GM19240 (cell line): ENCODE results near the gene MRFAP1.

Experiments used
- DNase-seq: peaks from one replicate; pipeline ENCODE4 v3.0.0; 2011; ENCODE audit warnings: low spot score; ENCODE audit not compliant: insufficient read length

MRFAP1 gene

DNA sequence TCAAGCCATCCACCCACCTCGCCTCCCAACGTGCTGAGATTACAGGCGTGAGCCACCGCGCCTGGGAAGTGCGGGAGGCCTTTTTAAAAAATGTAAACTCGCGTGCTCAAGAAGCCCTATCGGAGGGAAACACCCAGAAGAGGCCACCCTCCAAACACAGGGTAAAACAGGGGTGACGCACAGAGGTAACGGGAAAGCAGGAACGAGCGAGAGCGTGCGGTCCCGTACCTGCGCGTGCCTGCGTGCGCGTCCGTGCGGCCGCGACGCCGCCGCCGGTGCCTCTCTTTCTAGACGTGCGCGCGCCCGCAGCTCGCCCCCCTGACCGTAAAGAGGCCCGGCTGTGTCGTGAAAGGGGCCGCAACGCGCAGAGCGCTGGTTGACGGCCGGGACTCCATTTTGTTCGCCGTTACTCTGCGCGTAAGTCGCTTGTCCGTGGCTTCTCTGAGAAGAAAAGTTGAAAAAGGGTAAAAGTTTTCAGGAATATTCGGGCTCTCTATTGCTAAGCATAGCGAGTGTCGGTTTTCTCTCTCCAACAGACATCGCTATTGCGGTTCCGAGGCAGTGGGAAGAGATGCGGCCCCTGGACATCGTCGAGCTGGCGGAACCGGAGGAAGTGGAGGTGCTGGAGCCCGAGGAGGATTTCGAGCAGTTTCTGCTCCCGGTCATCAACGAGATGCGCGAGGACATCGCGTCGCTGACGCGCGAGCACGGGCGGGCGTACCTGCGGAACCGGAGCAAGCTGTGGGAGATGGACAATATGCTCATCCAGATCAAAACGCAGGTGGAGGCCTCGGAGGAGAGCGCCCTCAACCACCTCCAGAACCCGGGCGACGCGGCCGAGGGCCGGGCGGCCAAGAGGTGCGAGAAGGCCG is at the start of gene MRFAP1:
TSS of gene MRFAP1 (plus strand) at position 394 of the 872 bp plus-strand sequence. CDS start at position 572, 178 bp downstream.
- DNase-seq = peak; percentile 78

DNA sequence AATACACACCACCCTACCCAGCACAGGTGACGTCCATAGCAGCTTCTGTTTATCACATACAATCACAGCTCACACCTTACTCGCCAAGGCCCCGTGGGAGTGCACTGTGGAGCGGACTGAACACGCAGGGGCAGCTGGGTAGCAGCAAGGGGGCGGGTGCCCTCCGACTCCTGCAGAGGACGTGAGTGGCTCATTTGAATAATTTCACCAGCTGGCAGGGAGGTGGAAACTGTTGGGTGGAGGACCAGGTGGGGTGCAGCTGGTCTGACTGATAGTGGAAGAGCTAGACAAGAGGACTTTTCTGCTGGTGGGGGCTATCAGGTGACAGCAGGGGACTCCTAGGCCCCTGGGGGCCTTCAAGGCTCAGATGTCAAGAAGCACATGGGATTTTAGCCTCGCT is 49.2 kb upstream of the MRFAP1 start:
- peak; percentile 48 for DNase-seq

DNA sequence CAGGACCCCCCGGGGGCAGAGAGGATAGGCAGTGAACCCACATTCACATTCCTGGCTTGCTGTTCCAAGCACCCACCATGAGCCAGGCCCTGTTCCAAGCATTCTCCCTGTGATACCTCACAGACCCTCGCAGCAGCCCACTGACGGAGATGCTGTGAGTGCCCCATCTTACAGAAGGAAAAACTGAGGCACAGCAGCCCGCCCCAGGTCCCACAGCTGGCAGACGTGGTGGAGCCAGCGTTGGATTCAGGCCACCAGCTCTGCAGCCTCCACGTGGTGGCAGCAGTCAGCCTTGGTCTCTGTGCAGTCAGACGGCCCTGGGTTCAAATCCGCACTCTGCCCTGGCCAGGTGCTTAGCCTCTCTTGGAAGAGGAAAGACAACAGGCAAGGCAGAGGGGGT is 48.7 kb upstream of the MRFAP1 start:
- no peak for DNase-seq

DNA sequence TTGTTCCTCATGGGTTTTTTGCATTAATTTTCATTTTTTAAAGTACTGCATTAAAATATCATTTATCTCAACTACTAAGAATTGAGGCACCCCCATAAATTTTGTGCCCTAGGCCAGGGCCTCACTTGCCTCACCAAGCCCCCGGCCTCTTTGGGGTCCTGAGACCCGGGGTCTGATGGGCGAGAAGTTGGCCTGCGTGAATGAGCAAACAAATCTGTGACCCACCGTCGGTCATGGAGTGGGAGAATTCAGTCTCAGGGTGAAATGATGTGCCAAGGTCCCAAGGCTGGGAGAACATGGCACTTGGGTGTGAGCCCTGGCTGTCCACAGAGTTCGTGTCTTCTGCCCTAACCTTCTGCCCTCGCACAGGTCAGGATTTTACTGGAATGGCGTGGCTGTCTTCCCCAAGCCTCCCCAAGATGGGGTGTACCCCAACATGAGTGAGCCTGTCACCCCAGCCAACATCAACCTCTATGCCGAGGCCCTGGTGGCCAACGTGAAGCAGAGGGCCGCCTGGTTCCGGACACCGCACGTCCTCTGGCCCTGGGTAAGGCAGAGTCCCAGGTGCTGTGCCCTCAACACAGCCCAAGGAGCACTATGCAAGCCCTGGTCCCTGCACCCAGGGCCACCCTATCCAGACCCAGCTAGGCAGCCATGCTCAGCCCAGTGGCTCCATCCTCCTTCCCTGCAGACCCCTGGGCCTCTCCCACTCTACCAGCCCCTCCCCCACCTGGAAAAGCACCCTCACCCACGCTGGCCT is 47.5 kb upstream of the MRFAP1 start:
- no peak for DNase-seq

DNA sequence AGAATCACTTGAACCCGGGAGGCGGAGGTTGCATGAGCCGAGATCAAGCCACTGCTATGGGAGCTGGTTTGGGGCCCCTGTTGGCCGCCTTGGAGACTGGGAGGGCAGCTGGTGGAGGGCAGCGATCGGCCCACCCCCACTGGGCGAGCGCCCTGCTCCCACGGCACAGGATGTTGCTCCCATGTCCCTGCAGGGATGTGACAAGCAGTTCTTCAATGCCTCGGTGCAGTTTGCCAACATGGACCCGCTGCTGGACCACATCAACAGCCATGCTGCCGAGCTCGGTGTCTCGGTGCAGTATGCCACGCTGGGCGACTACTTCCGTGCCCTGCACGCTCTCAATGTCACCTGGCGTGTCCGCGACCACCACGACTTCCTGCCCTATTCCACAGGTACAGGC is 46.1 kb upstream of the MRFAP1 start:
- no peak for DNase-seq

DNA sequence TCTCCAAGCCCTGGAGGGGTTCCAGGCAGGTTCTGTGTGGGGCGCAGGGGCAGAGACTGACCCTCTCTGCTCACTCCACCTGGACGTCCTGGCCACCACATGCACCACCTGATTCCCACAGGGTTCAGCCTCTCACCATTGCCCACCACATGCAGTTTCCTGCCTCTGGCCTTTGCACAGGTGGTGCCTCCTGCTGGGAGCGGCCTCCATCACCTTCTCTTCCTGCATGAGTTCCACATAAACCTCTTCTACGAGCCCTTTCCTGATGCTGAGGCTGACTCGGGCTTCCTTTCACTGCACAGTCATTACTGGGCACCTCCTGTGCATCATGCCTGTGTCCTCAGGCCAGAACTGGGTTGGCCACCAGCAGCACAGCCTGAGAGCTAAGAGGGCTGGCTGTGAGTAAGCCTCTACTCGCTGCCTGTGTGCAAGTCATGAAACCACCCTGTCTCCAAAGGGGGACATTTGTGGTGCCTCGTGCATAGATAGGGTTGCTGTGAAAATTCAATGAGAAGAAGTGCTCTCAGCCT is 45.6 kb upstream of the MRFAP1 start:
- no peak for DNase-seq

DNA sequence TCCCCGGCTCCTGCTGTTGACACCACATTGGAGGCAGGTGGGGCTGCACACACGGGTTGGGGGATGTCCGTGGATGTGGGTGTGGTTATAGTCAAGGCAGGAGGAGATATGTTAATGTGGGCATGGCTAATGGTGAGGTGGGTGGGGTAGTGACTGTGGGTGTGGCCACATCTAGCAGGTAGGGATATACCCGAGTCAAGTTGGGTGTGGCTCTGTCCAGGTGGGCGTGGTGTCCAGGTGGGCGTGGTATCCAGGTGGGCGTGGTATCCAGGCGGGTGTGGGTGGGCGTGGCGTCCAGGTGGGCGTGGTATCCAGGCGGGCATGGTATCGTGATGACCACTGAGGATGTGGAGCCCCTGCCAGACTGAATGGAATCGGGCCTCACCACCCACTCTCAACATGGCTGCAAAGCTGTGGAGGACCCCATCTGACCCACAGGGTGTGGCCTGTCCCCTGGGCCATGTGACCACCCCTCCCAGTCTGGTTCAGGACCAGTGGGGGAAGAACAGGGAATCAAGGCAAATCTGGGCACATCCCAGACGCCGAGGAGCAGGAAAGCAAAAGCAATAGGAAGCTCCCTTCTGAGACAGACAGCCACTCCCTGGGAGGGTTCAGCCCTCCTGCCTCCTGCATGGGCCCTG is 44.5 kb upstream of the MRFAP1 start:
- no peak for DNase-seq

DNA sequence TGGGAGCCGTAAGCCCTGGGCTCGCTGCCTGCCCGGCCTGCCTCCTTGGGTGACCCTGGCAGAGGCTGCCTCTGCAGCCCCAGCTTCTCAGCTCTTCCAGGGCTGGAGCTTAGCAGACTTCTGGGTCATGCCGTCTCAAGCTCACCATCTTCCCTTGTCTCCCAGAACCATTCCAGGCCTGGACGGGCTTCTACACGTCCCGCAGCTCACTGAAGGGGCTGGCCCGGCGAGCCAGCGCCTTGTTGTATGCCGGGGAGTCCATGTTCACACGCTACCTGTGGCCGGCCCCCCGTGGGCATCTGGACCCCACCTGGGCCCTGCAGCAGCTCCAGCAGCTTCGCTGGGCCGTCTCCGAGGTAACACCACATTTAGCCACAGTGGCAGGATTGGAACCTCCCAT is 43.5 kb upstream of the MRFAP1 start:
- no peak for DNase-seq

DNA sequence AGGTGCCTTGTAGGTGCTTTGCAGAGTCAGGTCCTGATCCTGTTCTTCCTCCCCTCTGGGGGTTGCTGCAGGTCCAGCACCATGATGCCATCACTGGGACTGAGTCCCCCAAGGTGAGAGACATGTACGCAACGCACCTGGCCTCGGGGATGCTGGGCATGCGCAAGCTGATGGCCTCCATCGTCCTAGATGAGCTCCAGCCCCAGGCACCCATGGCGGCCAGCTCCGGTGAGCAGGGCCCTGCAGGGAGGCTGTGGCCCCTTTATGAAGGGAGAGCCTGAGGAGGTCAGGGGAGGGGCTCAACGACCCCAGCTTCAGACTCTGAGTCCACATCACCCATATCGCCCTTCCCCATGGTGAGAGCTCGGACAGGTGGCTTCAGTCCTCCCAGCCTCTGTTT is 42.4 kb upstream of the MRFAP1 start:
- no peak for DNase-seq

DNA sequence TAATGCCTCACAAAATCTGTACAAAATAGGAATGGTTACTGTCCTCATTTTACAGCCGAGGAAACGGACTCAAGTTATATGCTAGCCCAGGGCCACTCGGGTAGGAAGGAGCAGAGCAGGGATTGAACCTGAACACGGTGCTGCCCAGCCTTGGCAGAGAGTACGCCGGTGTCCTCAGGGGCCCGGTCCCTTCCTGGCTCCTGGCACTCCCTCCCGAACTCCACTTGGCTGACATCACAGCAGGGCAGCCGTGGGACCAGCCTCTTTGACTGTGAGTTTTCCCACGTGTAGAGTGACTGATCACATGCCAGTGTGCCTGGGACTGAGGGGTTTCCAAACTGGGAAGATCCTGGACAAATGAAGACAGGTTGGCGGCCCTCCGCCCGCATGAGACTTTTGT is 41.8 kb upstream of the MRFAP1 start:
- DNase-seq = no peak

DNA sequence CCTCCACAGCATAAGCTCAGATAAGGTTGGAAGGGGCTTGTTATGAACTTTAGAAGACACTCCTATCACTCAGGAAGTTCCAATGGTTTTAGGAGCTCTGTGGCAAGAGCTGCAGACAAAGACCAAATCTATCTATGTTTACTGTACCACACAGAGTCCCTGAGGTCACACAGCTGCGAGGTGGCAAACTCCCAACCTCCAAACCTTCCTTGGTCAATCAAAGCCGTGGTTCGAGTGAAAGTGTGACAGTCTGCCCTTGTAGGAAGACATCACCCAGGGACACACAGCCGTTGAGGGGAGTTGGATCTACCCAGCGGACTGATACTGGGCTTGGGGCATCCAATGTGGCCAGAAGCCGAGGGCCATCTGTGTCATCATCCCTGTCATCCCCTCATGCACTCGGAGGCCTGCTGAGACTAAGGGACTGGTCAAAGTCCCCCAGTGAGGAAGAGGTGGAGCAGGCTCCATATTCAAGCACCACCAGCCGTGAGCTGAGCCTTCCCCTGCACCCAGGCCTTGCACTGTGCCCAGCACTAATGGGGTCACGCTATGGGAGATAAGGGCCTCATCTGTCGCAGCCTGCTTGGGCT is 38.7 kb upstream of the MRFAP1 start:
- DNase-seq = no peak

DNA sequence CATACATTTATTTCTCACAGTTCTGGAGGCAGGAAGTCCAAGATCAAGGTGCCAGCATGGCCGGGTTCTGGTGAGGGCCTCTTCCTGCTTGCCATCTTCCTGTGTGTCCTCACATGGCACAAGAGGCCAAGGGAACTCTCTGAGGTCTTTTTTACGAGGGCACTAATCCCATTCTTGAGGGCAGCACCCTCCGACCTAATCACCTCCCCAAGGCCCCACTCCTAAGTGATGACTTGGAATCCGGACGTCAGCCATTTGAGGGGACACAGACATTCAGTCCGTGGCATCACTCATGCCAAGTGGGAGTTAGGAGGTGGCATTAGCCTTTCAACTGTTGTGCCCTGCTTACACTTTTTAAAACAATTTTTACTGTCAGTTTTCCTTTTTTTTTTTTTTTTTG is 38.2 kb upstream of the MRFAP1 start:
- DNase-seq = no peak

DNA sequence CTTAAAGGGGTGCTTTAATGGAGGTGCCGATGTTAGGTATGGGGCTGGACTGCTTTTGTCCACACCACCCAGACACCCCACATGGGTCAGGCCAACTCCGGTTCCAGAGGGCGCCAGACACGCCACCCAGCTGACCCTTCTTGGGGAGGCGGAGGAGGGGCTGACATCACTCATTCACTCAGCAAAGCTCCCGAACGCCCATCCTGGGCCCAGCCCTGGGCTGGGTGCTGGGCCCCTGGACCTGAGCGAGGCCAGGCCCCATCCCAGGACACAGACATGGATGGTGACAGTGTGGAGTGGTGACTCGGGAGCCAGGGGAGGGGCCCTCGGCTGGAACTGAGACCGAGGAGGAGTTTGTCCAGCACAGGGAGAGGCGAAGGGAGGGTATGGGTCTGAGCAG is 37.4 kb upstream of the MRFAP1 start:
- no peak for DNase-seq

DNA sequence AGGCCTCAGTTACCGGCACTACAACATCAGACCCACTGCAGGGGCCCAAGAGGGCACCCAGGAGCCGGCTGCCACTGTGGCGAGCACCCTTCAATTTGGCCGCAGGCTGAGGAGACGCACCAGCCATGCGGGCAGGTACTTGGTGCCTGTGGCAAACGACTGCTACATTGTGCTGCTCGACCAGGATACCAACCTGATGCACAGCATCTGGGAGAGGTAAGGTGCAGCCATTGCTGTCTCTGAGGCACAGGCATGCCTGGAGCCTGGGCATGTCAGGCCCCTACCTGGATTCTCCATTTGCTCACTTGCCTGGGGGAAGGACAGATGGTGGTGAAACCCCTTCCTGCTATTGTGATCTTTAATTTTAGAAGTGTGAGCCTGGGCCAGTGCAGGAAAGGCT is 35.4 kb upstream of the MRFAP1 start:
- DNase-seq = no peak

DNA sequence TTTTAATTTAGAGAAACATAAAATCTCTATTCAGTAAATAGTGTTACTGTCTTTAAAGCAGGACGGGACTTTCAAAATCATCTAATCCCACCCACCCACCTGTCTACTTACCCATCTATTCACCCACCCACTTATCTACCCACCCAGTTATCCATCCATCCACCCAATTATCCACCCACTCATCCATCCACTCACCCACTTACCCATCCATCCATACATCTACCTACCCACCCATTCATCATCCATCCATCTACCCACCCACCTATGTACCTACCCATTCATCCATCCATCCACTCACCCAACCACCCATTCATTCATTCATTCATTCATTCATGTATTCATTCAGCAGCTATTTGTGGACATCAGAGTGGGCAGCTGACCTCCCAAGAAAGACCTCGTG is 34.9 kb upstream of the MRFAP1 start:
- no peak for DNase-seq

DNA sequence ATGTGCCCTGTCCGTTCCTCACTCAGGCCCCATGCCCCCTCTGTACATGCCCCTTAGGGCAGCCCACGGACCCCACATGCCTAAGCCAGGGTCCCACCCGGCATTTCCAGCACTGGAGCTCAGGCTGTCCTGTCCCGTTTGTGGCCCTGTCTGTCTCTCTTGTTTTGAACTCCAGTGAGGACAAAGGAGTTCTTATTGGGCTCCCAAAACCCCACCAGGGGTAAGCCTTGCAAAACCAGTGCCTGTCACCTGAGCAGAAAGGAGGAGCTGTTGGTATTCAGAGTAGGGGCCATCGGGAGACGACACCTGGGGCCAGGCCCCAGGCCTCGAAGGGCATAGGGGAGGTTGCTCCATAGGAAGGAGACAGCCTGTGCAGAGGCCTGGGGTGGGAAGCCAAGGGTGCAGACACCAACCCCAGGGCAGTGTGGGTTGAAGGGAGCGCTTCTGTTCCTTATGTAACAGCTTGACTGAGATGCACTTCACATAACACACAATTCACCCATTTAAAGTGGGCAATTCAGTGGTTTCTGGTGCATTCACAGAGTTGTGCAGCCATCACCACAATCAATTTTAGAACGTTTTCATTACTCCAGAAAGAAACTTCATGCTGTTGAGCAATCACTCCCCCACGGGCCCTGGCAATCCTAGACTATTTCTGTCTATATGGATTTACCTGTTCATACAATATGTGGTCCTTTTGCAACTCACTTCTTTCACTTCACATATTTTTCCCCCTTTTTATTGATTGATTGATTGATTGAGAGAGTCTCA is 33.8 kb upstream of the MRFAP1 start:
- no peak for DNase-seq

DNA sequence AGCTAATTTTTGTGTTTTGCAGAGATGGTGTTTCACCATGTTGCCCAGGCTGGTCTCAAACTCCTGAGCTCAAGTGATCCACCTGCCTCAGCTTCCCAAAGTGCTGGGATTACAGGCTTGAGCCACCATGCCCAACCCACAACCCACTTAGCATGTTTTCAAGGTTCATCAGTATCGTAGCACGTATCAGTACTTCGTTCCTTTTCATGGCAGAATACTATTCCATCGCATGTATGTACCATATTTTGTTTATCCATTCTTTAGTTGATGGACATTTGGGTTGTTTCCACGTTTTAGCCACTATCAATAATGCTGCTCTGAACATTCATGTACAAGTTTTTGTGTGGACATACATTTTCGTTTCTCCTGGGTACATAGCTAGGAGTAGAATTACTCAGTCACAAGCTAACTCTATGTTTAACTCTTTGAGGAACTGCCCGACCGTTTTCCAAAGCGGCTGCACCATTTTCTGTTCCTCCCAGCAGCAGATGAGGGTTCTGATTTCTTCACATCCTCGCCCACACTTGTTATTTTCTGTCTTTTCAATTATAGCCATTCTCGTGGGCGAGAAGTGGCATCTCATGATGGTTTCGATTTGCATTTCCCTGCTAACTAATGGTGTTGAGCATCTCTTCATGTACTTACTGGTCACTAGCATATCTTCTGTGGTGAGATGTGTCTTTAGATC is 33.0 kb upstream of the MRFAP1 start:
- no peak for DNase-seq

DNA sequence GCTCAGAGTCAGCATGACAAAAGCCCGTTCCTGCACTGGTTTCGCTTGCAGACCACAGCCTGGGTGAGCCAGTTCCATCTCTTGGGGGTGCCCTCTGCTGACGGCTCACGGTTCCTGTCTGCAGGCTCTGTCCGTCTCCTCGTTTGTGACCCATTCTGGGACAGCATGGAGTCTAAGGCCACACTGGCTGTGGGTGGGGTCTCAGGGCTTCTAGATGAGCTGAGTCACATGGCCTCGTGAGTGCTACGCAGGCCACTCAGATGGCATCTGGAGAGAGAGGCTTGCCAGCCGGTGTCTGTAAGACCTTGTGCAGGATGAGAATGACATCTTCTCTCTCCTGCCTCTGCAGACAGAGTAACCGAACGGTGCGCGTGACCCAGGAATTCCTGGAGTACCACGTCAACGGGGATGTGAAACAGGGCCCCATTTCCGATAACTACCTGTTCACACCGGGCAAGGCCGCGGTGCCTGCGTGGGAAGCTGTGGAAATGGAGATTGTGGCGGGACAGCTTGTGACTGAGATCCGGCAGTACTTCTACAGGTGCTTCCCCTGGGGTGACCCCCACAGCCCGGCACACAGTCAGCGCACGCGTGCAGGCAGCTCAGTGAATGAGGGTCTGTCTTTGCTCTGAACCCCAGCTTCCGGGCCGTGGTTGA is 31.6 kb upstream of the MRFAP1 start:
- DNase-seq = no peak

DNA sequence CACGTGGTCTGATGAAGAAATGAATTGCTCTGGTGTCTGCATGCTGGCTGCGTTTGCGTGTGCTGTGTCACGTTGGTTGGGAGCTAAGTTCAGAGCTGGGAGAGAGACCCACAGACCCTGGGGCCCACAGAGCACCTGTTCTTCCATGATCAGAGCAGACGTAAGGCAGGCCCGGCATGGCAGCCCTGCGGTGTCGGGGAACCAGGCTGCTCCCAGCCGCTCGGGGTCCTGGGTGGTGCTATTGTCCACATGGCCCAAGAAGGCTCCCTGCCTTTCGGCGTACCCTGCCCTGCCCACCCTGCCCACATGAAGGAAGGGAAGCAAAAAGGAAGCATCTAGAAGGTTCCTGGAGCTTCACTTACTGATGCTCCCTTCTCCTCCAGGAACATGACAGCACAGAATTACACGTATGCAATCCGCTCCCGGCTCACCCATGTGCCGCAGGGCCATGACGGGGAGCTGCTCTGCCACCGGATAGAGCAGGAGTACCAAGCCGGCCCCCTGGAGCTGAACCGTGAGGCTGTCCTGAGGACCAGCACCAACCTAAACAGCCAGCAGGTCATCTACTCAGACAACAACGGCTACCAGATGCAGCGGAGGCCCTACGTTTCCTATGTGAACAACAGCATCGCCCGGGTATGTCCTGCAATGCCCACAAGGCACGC is 30.9 kb upstream of the MRFAP1 start:
- no peak for DNase-seq
